Measurements from ENCODE around the gene TMEM132C. TPM values are rescaled to one million over a fixed set of nuclear protein-coding genes. Genes with fewer than 3 reads are reported as not detected.
"Not testable (repeated sequence)": the region's sequence is repeated elsewhere in the genome, so short reads cannot be mapped to it uniquely, and the experiment has no call there.

Gene TMEM132C
- total RNA-seq, 1 donor from 2014 or later = 2.2 TPM

DNA sequence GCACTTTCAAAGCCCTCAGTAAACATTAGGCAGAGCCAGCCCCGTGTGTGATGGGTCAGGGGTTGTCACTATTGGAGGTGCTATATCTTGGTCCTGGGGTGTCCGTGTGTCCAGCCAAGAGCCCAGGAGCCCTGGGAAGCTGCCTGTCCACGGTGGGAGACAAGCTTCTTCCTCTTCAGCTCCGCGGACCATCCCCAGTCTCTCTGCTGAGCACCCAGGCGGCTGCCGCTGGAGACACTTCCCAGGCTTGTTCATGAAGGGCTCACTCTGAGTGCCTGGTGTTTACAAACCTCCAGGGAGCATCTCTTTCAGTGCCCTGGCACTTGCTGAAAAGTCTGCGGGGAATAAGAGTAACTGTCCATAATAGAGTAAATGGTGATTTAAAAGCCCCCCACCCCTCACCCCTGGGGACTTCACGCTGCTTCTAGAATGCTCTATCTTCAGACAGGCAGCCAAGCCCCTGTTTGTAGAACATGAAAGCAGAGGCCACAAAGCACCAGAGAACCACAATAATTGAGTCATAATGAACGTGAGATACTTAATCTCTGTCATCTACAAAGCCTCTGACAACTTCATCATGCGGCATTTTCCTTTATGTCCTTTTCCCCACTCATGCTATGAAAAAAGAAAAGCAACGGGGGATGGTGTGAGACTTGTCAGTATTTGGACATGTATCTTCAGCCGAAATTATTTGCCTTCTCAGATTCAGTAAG lies 178.6 kb downstream of the TMEM132C start:
- ATAC-seq (ENCODE audit: poor library complexity) (no peak), DNase-seq (no peak)
- intact Hi-C loops (cut with DNase I) = no loop called here

DNA sequence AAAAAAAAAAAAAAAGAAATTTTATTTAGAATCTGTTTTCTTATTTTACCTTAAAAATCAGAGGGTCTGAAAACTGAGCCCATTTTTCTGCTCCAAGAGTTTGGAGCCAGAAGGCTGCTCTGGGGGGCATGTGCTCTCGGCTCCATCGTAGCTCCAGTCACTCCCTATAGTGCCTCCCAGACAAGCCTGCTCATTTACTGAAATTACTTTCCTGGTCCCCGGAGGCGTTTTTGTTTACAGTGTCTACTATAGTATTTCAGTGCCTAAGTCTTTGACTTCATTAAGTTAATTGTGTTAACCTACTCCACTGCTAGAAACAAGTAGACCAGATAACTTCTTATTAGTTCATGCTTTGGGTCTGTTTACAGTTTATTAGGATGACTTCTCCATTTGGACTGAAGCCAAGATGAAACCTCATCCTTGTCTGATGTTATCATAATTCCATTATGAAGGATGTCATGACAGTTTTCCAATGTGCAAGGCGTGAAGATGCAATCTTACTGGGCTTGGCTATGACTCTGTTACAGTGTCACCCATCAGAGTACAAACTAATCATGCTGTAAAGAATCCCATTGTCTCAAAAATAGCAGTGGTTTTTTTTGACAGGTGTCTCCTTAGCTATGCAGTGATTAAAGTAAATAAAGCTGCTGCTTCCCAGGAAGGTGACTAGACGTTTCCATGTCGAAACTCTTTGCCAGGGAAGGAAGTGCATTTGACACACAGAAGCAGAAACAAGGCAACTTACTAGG lies 182.3 kb downstream of the TMEM132C start:
- intact Hi-C loops (cut with DNase I) = no loop called here
- DNase-seq = no peak
- no peak for ATAC-seq (ENCODE audit: poor library complexity)

GRCh38 chr12:128450810-128451209 lies 183.8 kb downstream of the TMEM132C start:
- intact Hi-C loops (cut with DNase I) = no loop called here
- DNase-seq (no peak), ATAC-seq (ENCODE audit: poor library complexity) (no peak)

DNA sequence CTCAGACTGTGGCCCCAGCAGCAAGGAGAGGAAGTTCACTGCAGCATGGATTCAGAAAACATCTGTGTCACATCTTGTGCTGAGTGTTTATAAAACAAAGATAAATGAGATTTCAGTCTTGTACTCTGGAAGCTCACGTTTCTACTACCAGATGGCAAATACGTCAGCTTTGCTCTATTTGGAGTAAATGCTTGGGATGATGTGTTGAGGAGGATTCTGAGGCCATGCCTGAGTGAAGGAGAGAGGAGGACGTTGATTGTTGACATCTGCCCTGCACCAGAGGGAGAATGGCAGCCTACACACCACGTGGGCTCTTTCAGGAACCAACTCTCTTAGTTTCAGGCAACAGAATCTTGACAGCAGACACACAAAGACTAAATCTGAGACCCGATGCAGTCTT lies 188.9 kb downstream of the TMEM132C start:
- DNase-seq = no peak
- no peak for ATAC-seq (ENCODE audit: poor library complexity)
- intact Hi-C loops (cut with DNase I) = no loop called here

DNA sequence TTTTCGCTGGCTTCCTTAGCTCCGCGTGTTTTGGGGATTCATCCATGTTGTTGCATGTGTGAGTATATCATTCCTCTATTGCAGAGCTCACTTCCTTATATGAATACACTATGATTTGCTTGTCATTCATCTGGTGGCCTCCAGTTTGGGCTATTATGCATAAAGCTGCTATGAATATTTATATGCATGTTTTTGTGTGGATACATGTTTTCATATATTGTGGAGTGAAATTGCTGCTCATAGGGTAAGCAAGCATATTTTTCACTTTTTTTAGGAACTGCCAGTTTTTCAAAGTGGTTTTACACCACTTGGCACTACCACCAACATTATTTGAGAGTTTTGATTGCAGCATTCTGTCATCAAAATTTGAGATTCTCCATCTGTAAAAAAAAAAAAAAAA lies 190.0 kb downstream of the TMEM132C start:
- ATAC-seq (ENCODE audit: poor library complexity) = no peak
- no peak for DNase-seq
- intact Hi-C loops (cut with DNase I) = no loop called here

- DNase-seq (no peak), ATAC-seq (ENCODE audit: poor library complexity) (no peak)
- intact Hi-C loops (cut with DNase I) = no loop called here
These were observed 191.5 kb downstream of the TMEM132C start for GRCh38 chr12:128458301-128458974.

DNA sequence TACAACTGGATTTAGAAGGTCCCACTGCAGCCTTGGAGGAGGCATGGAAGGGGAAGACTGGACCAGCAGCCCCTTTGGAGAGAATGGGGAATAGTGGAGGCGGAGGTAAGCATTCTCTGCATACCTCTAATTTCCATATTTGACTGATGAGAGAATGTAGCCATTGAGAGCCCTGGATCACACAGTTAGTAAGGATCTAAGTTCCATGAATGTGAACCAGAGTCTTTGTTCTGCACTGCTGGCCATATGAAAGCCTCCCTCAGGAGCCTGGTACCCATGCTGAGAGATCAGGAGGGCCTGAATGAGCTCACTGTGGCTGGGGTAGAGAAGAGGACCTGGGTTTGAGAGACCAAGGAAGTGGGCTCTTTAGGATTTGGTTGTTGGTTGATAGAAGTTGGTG lies 192.1 kb downstream of the TMEM132C start:
- ATAC-seq (ENCODE audit: poor library complexity) (no peak), DNase-seq (no peak)
- intact Hi-C loops (cut with DNase I) = no loop called here

DNA sequence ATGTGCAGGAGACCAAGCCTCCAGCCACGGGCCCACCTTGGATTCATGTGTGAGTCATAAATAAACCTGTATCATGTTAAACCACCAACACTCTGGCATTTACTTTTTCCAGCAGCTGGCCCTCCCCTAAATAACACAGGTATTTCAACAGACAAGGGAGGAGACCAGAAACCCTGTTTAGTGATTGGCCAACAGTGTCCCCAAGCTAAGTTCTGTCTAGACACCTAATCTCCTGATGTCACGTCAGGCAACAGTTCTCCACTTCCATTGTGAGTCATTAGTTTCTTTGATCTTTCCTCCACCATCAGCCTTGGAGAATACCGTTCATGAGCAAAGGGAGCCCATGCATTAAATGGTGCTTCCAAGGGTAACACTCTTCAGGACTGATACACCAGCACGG lies 196.9 kb downstream of the TMEM132C start:
- intact Hi-C loops (cut with DNase I) = no loop called here
- no peak for DNase-seq
- no peak for ATAC-seq (ENCODE audit: poor library complexity)

- intact Hi-C loops (cut with DNase I) = no loop called here
- ATAC-seq (ENCODE audit: poor library complexity) = no peak
These were observed 200.9 kb downstream of the TMEM132C start for GRCh38 chr12:128467882-128468281.

GRCh38 chr12:128468926-128469325 lies 202.0 kb downstream of the TMEM132C start:
- intact Hi-C loops (cut with DNase I) = no loop called here
- no peak for ATAC-seq (ENCODE audit: poor library complexity)
- DNase-seq = no peak

More at GRCh38 chr12:128467882-128468281, 200.9 kb downstream of the TMEM132C start:
- DNase-seq = no peak

DNA sequence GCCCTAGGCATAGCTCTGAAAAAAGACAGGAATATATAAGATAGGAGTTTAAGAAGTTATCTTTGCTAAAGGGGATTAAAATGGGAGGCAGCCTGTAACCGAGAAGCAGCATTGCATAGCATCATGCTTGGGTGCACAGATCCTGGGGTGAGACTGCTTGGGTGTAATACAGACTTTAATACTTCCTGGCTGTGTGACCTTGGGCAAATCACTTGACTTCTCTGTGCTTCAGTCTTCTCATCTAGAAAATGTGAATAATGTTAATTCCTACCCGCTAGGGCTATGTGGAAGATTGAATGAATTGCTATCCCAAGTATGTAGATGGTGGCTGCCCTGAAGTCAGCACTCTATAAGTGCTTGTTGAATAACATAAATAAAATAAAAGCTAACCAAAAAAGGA lies 204.5 kb downstream of the TMEM132C start:
- ATAC-seq (ENCODE audit: poor library complexity) (no peak), DNase-seq (no peak)
- intact Hi-C loops (cut with DNase I) = no loop called here

DNA sequence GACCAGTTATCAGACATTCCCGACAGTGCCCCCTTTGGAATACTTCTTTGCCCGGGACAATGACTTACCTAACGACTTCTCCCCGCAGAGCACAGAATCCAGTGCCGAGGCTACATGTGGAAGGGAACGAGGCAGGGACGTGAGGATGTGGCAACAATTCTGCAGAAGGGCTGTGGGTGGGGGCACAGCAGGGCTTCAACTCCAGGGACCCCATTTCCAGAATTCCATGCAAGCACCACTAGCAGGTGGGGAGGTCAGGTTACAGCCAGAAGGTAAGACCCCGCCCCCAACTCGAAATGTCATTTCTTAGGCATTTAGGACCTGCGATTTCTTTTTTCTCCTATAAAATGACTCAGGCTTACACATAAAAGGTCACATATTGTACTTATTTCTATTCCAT lies 207.9 kb downstream of the TMEM132C start:
- intact Hi-C loops (cut with DNase I) = no loop called here
- ATAC-seq (ENCODE audit: poor library complexity) = no peak
- no peak for DNase-seq

GRCh38 chr12:128476266-128476665 lies 209.3 kb downstream of the TMEM132C start:
- ATAC-seq (ENCODE audit: poor library complexity) (no peak), DNase-seq (no peak)
- intact Hi-C loops (cut with DNase I) = no loop called here

GRCh38 chr12:128483526-128484255 lies 216.7 kb downstream of the TMEM132C start:
- intact Hi-C loops (cut with DNase I) = no loop called here
- ATAC-seq (ENCODE audit: poor library complexity) (no peak), DNase-seq (no peak)

- ATAC-seq (ENCODE audit: poor library complexity); DNase-seq; intact Hi-C loops (cut with DNase I): not testable (repeated sequence)
These were observed 230.4 kb downstream of the TMEM132C start for GRCh38 chr12:128497376-128497775.

- intact Hi-C loops (cut with DNase I) = no loop called here
- DNase-seq (no peak), ATAC-seq (ENCODE audit: poor library complexity) (no peak)
These were observed 240.5 kb downstream of the TMEM132C start for GRCh38 chr12:128507470-128507869.

DNA sequence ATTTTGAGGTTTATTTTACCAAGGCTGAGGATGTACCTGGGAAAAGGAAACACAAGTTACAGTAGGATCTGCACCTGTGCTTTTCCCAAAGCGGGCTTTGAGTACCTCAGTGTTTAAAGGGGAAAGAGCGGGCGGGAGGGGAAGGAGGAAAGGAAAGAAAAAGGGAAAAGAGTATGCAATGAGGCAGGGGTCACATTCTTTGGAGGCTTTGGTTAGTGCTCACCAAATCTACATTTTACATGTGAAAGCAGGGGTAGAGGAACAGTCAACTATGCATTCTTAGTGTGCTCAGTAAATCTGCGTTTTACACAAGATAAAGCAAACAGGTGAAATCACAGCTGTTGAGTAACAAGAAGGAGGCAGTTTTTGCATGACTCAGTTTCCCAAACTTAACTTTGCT lies 242.2 kb downstream of the TMEM132C start:
- ATAC-seq (ENCODE audit: poor library complexity) (no peak), DNase-seq (no peak)
- intact Hi-C loops (cut with DNase I) = no loop called here

DNA sequence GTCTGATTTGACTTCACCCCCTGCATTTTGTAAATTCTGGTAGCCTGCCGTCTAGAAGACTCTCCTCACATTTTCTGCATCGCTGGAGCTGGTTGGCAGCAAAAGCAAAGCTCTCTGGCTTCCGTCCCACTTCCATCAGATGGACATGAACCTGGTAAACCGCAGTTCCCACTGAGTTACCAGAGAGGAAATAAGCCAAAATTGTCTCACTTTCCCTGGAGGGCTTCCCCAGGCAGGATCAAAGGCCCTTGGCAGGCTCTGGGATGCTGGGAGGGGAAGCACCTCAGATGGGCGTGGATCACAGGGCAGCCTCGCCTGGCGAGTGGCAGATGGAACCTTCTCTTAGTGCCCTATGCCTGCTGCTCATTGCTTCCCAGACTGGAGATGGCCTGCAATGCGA lies 243.5 kb downstream of the TMEM132C start:
- intact Hi-C loops (cut with DNase I) = no loop called here
- no peak for DNase-seq
- no peak for ATAC-seq (ENCODE audit: poor library complexity)

DNA sequence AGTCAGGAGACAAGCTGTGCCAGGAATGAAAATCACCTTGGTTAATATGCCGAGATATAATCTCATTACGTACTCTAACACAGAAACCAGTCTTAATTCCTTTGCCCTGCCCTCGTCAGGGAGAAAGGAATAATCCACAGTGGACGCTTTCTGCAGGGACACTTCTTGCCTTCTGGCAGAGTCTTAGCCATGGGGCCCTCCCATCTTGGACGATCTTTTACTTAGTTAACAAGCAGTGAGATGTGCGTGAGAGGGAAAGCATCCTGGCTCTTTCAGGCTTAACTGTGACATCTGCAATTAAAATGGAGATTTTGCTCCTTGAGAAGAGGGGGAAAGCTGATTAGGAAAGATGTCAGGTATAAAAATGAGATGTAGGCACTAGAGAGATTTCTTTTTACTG lies 246.4 kb downstream of the TMEM132C start:
- ATAC-seq (ENCODE audit: poor library complexity) (no peak), DNase-seq (no peak)
- intact Hi-C loops (cut with DNase I) = no loop called here

Measured in Right ventricle myocardium superior (tissue), 1 donor.